HG03064 (cell line): ENCODE data around the gene EMC1.
"Not testable (repeated sequence)": the region's sequence is repeated elsewhere in the genome, so short reads cannot be mapped to it uniquely, and the experiment has no call there.

ENCODE experiments used
- ATAC-seq: cut with Tn5 transposase; IDR thresholded peaks from one replicate; pipeline ENCODE4 v1.9.1; 2021; ENCODE audit warnings: low read depth; ENCODE audit not compliant: unreplicated experiment

EMC1 gene

GRCh38 chr1:19220080-19220846, 31.1 kb downstream of the EMC1 start:
- ATAC-seq: no peak

DNA sequence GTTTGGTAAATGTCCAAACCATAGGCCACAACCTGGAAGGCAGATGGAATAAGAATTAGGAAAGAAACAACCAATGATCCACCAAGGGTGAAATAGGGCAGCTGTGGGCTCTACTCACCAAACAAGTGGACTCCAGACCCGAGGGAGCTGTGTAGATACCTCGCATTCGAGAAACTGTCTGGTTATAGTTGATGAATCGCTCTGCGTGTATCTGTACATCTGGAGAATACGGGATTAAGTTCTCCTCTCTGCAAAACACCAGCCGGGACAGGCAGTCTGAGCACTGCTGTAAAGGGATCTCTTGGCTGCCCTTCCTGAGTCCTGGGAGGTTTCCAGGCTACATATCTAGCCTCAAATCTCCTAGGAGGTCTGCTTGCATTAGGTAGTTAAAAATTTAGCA, 31.9 kb downstream of the EMC1 start:
- ATAC-seq: no peak

DNA sequence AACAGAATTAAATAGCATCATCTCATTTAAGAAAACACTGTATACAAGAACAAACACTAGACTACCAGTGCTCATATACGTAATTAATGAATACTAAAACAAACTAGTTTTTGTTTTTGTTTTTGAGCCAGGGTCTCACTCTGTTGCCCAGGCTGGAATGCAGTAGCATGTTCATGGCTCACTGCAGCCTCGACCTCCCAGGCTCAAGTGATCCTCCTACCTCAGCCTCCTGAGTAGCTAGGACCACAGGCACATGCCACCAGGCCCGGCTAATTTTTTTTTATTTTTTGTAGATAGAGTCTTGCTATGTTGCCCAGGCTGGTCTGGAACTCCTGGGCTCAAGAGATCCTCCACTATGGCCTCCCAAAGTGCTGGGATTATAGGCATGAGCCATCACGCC, 34.7 kb downstream of the EMC1 start:
- ATAC-seq: not testable (repeated sequence)

- ATAC-seq: no peak
Measured at GRCh38 chr1:19213580-19213979, 37.7 kb downstream of the EMC1 start.

DNA sequence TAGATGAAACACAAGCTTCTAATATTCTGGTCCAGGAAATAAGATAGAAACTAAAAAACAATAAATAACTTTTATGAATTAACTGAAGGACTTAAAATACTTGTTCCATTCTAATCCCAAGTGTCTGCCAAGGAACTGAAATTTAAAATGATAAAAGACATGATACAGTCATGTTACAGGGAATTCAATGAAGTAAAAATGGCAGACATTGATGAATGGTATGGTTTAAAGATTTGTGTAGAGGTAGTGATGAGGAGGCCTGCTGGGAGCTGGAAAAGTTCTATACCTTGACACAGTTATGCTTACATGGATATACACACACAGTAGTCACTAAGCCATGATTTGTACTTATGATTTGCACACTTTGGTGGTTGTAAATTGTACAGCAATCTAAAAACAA, 39.2 kb downstream of the EMC1 start:
- ATAC-seq: no peak

DNA sequence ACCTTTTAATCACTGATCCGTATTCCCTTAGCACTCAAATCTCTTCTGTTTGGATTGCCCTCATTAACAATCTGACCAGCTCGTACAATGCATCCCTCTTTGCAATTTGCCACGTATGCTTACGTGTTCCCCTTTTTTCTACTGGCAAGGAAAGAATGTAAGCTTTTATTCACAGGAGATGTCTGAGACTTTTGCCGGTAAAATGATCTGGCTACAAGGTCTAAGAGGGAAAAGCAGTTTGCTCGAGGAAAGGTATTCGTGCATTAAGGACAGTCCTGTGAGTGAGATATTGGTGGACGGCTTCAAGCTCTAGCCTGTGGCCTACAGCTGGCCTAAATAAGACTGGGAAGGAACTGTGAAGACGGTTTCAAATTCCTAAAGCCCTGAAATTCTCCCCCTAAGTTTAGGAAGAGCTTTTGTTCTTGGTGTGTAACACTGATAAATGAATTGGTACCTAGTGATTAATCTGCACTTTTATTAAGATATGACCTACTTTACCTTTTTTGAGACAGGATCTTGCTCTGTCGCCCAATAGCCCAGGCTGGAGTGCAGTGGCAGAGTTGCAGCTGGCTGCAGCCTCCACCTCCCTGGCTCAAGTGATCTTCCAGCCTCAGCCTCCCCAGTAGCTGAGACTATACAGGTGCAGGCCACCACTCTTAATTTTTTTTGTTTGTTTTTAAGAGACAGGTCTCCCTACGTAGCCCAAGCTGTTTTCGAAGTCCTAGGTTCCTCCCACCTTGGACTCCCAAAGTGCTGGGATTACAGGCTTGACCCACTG, 40.4 kb downstream of the EMC1 start:
- no peak for ATAC-seq

- peak; percentile 65 for ATAC-seq
Measured at GRCh38 chr1:19209990-19210771, 41.1 kb downstream of the EMC1 start, which contains the start of gene UBR4. TSS of gene UBR4 (minus strand) at chr1:19210266. CDS start at chr1:19210248, 18 bp downstream.

DNA sequence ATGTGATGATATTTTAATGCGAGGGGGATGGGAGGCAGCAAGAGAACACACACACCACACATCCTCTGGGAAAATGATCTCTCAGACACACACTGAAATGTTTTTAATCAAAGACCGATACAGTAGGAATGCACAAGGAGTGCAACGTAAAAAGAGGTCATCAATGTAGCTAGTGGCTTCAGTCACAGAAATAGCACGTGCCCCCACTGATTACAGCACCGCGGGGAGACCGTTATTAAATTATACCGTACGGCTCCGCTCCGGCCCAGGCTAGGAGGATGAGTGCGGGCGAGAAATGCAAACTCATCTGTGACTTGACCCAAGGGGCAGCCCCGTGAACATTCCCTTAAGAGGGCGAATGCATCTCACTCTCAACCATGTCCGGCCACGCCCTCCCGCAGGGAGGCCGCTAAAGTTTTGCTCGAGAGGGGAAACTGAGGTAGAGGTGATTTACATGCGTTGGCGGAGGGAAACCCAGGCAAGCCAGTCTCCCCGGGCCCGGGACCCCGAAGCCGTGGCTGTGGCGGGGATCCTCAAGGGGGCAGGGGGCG, 41.8 kb downstream of the EMC1 start:
- ATAC-seq: peak; percentile 59

- no peak for ATAC-seq
Measured at GRCh38 chr1:19208710-19209438, 42.5 kb downstream of the EMC1 start.

- no peak for ATAC-seq
Measured at GRCh38 chr1:19206947-19207346, 44.4 kb downstream of the EMC1 start.

- no peak for ATAC-seq
Measured at GRCh38 chr1:19205845-19206244, 45.5 kb downstream of the EMC1 start.

GRCh38 chr1:19205403-19205802, 45.9 kb downstream of the EMC1 start:
- ATAC-seq: no peak

- ATAC-seq: no peak
Measured at GRCh38 chr1:19204446-19205266, 46.7 kb downstream of the EMC1 start.

- ATAC-seq: no peak
Measured at GRCh38 chr1:19203440-19203839, 47.9 kb downstream of the EMC1 start.

DNA sequence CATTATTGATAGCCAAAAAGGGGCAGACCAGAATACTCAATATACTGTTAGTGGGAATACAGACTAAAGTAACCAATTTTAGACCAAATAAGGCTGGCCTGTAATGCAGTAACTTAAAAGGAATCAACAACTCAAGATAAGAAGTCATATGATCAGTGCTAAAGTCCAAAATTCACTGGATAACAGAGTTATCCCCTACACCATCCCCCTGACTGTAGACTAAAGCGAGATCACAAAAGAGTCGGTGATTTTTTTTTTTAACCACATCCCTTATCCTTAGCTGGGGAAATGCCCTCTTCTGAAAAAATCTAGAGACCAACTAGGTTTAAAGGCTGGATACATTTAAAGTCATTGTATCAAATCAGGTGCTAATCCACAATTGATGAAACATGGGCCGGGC, 48.9 kb downstream of the EMC1 start:
- no peak for ATAC-seq

DNA sequence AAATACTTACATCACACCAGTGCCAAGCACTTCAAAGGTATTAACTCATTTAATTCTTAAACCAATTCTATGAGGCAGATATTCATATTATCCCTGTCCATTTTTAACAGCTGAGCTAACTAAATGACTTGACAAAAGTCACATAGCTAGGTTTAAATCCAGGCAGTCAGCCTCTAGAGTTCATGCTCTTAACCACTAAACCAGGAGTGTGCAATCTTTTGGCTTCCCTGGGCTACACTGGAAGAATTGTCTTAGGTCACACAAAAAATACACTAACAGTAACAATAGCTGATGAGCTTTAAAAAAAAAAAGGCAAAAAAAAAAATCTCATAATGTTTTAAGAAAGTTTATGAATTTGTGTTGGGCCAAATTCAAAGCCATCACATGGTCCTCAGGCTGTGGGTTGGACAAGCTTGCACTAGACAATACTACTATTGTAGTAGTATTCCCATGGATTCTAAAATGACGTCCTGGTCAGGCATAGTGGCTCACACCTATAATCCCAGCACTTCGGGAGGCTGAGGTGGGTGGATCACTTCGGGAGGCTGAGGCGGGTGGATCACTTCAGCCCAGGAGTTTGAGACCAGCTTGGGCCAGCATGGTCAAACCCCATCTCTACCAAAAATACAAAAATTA, 51.2 kb downstream of the EMC1 start:
- ATAC-seq: no peak

DNA sequence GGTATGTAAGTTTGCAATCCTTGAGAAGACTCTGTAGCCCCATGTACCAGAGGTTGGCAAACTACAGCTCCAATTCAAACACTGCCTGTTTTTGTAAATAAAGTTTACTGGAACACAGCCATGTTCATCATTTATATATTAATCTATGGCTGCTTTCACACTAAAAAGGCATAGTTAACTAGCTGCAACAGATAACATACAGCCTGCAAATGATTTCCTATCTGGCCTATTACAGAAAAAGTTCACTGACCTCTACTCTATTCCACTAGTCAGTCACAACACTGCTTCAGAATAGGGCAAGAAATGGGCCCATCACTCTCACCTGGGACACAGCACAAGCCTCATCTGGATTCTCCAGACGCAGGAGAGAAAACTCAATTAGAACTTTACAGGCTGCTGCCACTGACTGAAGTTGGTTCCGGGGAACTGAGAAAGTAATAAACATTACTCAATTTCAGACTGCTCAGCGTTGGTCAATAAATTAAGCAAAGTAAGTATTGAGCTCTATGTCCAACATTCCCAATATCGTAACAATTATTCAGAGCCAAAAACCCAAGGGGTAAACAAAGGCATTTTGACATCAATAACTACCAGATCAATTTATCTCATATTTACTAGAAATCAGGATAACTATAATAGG, 51.9 kb downstream of the EMC1 start:
- ATAC-seq: no peak

DNA sequence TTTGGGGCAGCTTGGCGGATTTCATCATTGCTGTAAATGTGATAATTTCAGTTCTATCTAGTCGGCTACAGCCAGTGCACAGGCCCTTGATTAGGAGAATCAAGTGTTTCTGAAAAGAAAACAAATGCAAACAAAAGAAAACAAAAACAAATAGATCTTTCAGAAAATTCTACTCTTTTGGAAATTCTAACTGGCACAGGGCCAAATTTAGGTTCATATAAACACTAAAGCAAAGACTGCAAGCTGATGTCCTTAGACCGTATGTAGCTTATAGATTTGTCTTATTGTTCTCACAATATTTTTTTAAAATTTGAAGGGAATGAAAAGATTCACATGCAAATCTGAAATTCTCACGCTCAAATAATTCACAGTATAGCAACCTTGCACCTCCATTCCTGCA, 52.5 kb downstream of the EMC1 start:
- no peak for ATAC-seq
